OCI-LY3 (cell line): Measurements from ENCODE around the gene THY1.
"Not testable (repeated sequence)": the region's sequence is repeated elsewhere in the genome, so short reads cannot be mapped to it uniquely, and the experiment has no call there.

ENCODE experiments used
- H2AFZ ChIP-seq: fragments of 200-600, 300-600 bp; shearing (Covaris generic); 2 replicates; pipeline ENCODE4 v1.6.0; 2014; ENCODE audit warnings: antibody characterized with exemption, low read depth, low read length
- H3K27ac ChIP-seq: fragments of 200-600, 300-600 bp; sonication (generic); 2 replicates; pipeline ENCODE4 v1.5.1; 2014; ENCODE audit warnings: mild to moderate bottlenecking, low read length, moderate library complexity, mixed read lengths
- H3K27me3 ChIP-seq: fragments of 200-600, 300-600 bp; sonication (generic); 2 replicates; pipeline ENCODE4 v1.6.1; 2014; ENCODE audit warnings: low read depth, low read length, mixed read lengths
- H3K36me3 ChIP-seq: fragments of 200-600, 300-600 bp; sonication (generic); replicated peaks from 2 replicates; pipeline ENCODE3; 2014; ENCODE audit warnings: low read depth, low read length, mixed read lengths
- H3K4me1 ChIP-seq: fragments of 300-600, 200-600 bp; sonication (generic); 2 replicates; pipeline ENCODE4 v1.6.1; 2014; ENCODE audit warnings: low read length, mixed read lengths
- H3K4me2 ChIP-seq: fragments of 200-600, 300-600 bp; sonication (generic); 2 replicates; pipeline ENCODE4 v1.6.1; 2014; ENCODE audit warnings: low read length, mixed read lengths
- H3K4me3 ChIP-seq: fragments of 300-600, 200-600 bp; sonication (generic); 2 replicates; pipeline ENCODE4 v1.5.1; 2014; ENCODE audit warnings: antibody characterized with exemption, mild to moderate bottlenecking, low read length, moderate library complexity
- H3K79me2 ChIP-seq: fragments of 300-600, 200-600 bp; shearing (Covaris generic); 2 replicates; pipeline ENCODE4 v1.6.1; 2014; ENCODE audit warnings: mild to moderate bottlenecking, low read length, mixed read lengths
- H3K9ac ChIP-seq: fragments of 300-600, 200-600 bp; shearing (Covaris generic); 2 replicates; pipeline ENCODE4 v1.6.0; 2014; ENCODE audit warnings: mild to moderate bottlenecking, low read length, moderate library complexity
- H3K9me3 ChIP-seq: fragments of 200-600, 300-600 bp; shearing (Covaris generic); 2 replicates; pipeline ENCODE4 v1.6.1; 2014; ENCODE audit warnings: low read length, mixed read lengths; ENCODE audit not compliant: insufficient read depth
- H4K20me1 ChIP-seq: fragments of 200-600, 300-600 bp; sonication (generic); 2 replicates; pipeline ENCODE4 v1.6.1; 2016; ENCODE audit warnings: low read length, mixed read lengths; ENCODE audit not compliant: insufficient read depth
- EZH2phosphoT487 ChIP-seq: fragments of 200-600 bp; shearing (Covaris generic); IDR thresholded peaks from 2 replicates; pipeline ENCODE4 v1.6.1; 2018; ENCODE audit warnings: antibody characterized with exemption, mixed run types, low read depth
- TF ChIP-seq, protein P1 (sequence below): fragments of 200-600, 300-600 bp; sonication (generic); IDR thresholded peaks from 2 replicates; pipeline ENCODE4 v1.5.1; 2014; ENCODE audit warnings: antibody characterized with exemption, low read length, low read depth

THY1 gene

DNA sequence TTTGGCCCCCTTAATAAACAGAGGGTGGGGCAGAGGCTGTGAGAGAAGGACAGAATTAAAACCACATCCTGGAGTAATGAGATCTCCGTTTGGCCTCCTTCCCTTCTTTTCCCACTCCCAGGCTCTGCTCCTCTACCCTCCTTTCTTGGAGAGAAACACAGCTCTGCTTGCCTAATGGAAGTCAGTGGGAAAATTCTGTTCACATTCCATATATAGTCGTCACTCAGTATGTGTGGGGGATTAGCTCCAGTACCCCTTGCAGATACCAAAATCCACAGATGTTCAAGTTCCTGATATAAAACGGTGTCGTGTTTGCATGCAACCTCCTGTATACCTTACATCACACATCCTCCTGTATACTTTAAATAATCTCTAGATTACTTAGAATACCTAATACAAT, 37.6 kb upstream of the THY1 start:
- Histone ChIP-seq H3K36me3 (no peaks in the 10 kb centered on the region), H2AFZ (no peak overlapping the region), H3K27me3 (0 out of 2 replicates have a peak, but pooled peaks cover 4% of the 10 kb centered on the region), H3K79me2 (no peaks in the 10 kb centered on the region), H3K9ac (no peak overlapping the region), H3K27ac (no peak overlapping the region), H4K20me1 (no peaks in the 10 kb centered on the region), H3K4me3 (no peak overlapping the region), H3K9me3 (no peaks in the 10 kb centered on the region), H3K4me2 (no peak overlapping the region), H3K4me1 (no peaks in the 10 kb centered on the region; the same call in 1 of the 2 replicates)
- TF ChIP-seq, protein P1, sequence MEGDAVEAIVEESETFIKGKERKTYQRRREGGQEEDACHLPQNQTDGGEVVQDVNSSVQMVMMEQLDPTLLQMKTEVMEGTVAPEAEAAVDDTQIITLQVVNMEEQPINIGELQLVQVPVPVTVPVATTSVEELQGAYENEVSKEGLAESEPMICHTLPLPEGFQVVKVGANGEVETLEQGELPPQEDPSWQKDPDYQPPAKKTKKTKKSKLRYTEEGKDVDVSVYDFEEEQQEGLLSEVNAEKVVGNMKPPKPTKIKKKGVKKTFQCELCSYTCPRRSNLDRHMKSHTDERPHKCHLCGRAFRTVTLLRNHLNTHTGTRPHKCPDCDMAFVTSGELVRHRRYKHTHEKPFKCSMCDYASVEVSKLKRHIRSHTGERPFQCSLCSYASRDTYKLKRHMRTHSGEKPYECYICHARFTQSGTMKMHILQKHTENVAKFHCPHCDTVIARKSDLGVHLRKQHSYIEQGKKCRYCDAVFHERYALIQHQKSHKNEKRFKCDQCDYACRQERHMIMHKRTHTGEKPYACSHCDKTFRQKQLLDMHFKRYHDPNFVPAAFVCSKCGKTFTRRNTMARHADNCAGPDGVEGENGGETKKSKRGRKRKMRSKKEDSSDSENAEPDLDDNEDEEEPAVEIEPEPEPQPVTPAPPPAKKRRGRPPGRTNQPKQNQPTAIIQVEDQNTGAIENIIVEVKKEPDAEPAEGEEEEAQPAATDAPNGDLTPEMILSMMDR: no peak
- no peak for TF ChIP-seq EZH2phosphoT487

DNA sequence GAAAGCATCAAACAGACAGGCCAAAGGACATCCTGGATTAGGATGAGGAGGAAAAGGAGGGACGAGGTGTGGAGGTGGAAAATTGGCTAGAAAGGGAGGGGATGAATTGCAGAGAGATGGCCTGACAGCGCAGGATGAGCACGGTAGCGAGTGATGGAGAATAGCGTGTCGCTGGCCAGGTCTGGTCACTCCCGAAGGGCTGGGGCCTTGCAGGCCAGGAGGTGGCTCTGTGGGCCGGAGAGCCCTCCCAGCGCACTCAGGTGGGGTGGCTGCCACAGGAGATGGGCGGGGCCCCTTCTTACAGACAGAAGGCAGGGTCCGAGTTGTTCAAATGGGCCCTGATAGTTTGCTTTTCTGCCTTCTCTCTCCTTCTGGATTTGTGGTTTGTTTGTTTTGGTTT, 37.1 kb upstream of the THY1 start:
- Histone ChIP-seq H3K4me2 (no peak overlapping the region), H2AFZ (no peak overlapping the region), H3K9me3 (no peaks in the 10 kb centered on the region), H3K79me2 (no peaks in the 10 kb centered on the region), H3K9ac (no peak overlapping the region), H3K4me1 (no peaks in the 10 kb centered on the region; the same call in 1 of the 2 replicates), H4K20me1 (no peaks in the 10 kb centered on the region), H3K27ac (no peak overlapping the region), H3K36me3 (no peaks in the 10 kb centered on the region), H3K27me3 (0 out of 2 replicates have a peak, but pooled peaks cover 4% of the 10 kb centered on the region), H3K4me3 (no peak overlapping the region)
- no peak for TF ChIP-seq EZH2phosphoT487
- TF ChIP-seq, protein P1: no peak

DNA sequence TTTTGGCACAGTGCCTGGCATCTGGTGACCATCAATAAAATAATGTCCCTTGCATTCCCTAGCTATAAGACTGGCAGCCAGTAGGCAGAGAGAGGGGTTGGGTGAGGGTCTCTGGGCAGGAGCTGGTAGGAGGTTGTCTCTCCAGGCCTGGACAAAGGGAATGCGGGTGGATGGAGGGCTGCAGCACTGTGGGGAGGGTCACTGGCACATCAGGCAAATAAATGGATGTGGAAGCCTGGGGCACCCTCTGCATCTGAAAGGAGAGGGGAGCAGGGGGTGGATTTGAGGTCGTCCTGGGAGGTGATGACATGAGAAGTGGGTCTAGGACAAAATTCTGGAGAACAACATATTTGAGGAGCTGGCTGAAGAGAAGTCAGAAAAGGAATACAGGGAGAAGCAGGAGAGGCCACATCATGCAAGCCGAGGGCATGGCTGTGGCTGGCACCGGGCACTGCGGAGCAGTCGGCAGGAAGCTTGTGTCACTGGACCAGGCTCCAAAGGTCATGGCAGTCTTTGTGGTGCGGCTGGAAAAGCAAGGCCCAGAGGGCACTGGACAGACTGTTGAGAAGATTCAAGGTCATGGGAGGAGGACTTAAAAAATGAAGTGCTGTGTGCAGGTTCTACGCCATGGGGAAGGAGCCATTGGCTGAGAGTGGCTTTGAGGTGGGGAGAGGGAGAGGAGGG, 36.5 kb upstream of the THY1 start:
- TF ChIP-seq, protein P1: no peak
- TF ChIP-seq EZH2phosphoT487: no peak
- Histone ChIP-seq H3K9ac (no peak overlapping the region), H4K20me1 (no peaks in the 10 kb centered on the region), H3K4me1 (no peaks in the 10 kb centered on the region; the same call in 1 of the 2 replicates), H2AFZ (no peak overlapping the region), H3K27ac (no peak overlapping the region), H3K4me2 (no peak overlapping the region), H3K36me3 (no peaks in the 10 kb centered on the region), H3K27me3 (no peaks in the 10 kb centered on the region), H3K9me3 (no peaks in the 10 kb centered on the region), H3K4me3 (no peak overlapping the region), H3K79me2 (no peaks in the 10 kb centered on the region)

DNA sequence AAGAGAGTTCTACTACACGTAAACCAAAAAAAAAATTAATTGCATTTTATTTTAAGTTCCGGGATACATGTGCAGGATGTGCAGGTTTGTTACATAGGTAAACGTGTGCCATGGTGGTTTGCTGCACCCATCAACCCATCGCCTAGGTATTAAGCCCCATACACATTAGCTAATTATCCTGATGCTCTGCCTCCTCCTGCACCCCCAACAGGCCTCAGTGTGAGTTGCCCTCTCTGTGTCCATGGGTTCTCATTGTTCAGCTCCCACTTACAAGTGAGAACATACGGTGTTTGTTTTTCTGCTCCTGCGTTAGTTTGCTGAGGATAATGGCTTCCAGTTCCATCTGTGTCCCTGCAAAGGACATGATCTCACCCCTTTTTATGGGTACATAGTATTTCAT, 32.7 kb upstream of the THY1 start:
- not testable (repeated sequence) for H3K9me3 ChIP-seq, H3K4me1 ChIP-seq, H3K4me3 ChIP-seq, H2AFZ ChIP-seq, H3K79me2 ChIP-seq, H3K4me2 ChIP-seq, H3K9ac ChIP-seq, H3K36me3 ChIP-seq, H4K20me1 ChIP-seq, H3K27ac ChIP-seq
- peaks cover 15% of the 10 kb centered on the region for H3K27me3 ChIP-seq

DNA sequence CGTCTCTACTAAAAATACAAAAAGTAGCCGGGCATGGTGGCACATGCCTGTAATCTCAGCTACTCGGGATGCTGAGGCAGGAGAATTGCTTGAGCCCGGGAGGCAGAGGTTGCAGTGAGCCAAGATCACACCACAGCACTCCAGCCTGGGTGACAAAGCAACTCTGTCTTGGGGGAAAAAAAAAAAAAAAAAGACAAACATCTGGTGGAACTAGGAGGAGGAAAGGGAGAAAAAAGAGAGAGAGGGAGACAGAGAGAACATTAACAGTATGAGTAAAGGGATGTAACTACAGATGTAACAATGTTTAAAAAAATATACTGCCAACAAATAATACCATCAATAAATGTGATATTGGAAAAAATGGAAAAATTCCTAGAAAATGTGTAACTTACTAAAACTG, 32.3 kb upstream of the THY1 start:
- H3K27me3 ChIP-seq: peaks cover 15% of the 10 kb centered on the region
- H3K36me3 ChIP-seq, H3K9ac ChIP-seq, H3K4me1 ChIP-seq, H3K4me3 ChIP-seq, H3K9me3 ChIP-seq, H3K4me2 ChIP-seq, H3K27ac ChIP-seq, H4K20me1 ChIP-seq, H2AFZ ChIP-seq, H3K79me2 ChIP-seq: not testable (repeated sequence)
